T-helper 9 cell (primary cell): ENCODE results near the gene CARD14.
"Not testable (repeated sequence)": the region's sequence is repeated elsewhere in the genome, so short reads cannot be mapped to it uniquely, and the experiment has no call there.

ENCODE experiments used
- DNase-seq: peaks from one replicate; pipeline ENCODE4 v3.0.0-alpha.2; 2020

The CARD14 gene

GRCh38 chr17:80227666-80228065 lies 57.8 kb downstream of the CARD14 start:
- no peak for DNase-seq

GRCh38 chr17:80228477-80228876 lies 58.6 kb downstream of the CARD14 start:
- DNase-seq: no peak

- no peak for DNase-seq
Measured at GRCh38 chr17:80229011-80229410, 59.2 kb downstream of the CARD14 start.

- no peak for DNase-seq
Measured at GRCh38 chr17:80232438-80232837, 62.6 kb downstream of the CARD14 start.

- no peak for DNase-seq
Measured at GRCh38 chr17:80233202-80233601, 63.4 kb downstream of the CARD14 start.

- no peak for DNase-seq
Measured at GRCh38 chr17:80236911-80237310, 67.1 kb downstream of the CARD14 start.

GRCh38 chr17:80237386-80237785 lies 67.6 kb downstream of the CARD14 start:
- no peak for DNase-seq

- no peak for DNase-seq
Measured at GRCh38 chr17:80242505-80242904, 72.7 kb downstream of the CARD14 start.

GRCh38 chr17:80243526-80244433 lies 74.0 kb downstream of the CARD14 start:
- no peak for DNase-seq

GRCh38 chr17:80244448-80244847 lies 74.6 kb downstream of the CARD14 start:
- not testable (repeated sequence) for DNase-seq

- DNase-seq: no peak
Measured at GRCh38 chr17:80244871-80245509, 75.2 kb downstream of the CARD14 start.

GRCh38 chr17:80245566-80246265 lies 75.9 kb downstream of the CARD14 start:
- DNase-seq: no peak

GRCh38 chr17:80246266-80246681 lies 76.4 kb downstream of the CARD14 start:
- DNase-seq: no peak

GRCh38 chr17:80246726-80247125 lies 76.9 kb downstream of the CARD14 start:
- no peak for DNase-seq

- DNase-seq: no peak
Measured at GRCh38 chr17:80247561-80247960, 77.7 kb downstream of the CARD14 start.

- no peak for DNase-seq
Measured at GRCh38 chr17:80248001-80248893, 78.4 kb downstream of the CARD14 start.

GRCh38 chr17:80248894-80249710 lies 79.3 kb downstream of the CARD14 start:
- DNase-seq: no peak

GRCh38 chr17:80251966-80252365 lies 82.1 kb downstream of the CARD14 start:
- no peak for DNase-seq

- DNase-seq: peak; percentile 77
Measured at GRCh38 chr17:80252871-80253270, 83.0 kb downstream of the CARD14 start.

- DNase-seq: no peak
Measured at GRCh38 chr17:80253631-80254395, 84.0 kb downstream of the CARD14 start.
